Ascending aorta (tissue), 2 donors: ENCODE data around the gene GARIN5B. TPM values are rescaled to one million over a fixed set of nuclear protein-coding genes. Genes with fewer than 3 reads are reported as not detected.
A peak's percentile ranks its signal among the peaks of the same experiment; 100 is the strongest.

Source experiments
- DNase-seq, 2 donors: peaks; one replicate each; pipeline ENCODE4 v3.0.0-alpha.2; 2019; ENCODE audit warnings: low spot score in 2 of 2
- H3K27ac ChIP-seq, 2 donors: fragments of 200-600 bp; sonication (generic); one replicate each; pipeline ENCODE4 v1.5.1; 2016 to 2017; ENCODE audit warnings: mild to moderate bottlenecking in 1 of 2
- H3K27me3 ChIP-seq: fragments of 200-600 bp; sonication (generic); one replicate; pipeline ENCODE4 v1.5.1; 2017
- H3K36me3 ChIP-seq, 2 donors: fragments of 200-600 bp; sonication (generic); one replicate each; pipeline ENCODE4 v1.5.1; 2016
- H3K4me1 ChIP-seq, 2 donors: fragments of 200-600 bp; sonication (generic); one replicate each; pipeline ENCODE4 v1.5.1; 2016 to 2017; ENCODE audit warnings: mild to moderate bottlenecking in 1 of 2
- H3K4me3 ChIP-seq, 2 donors: fragments of 200-600 bp; sonication (generic); one replicate each; pipeline ENCODE4 v1.5.1; 2016 to 2017; ENCODE audit warnings: mild to moderate bottlenecking in 1 of 2
- H3K9me3 ChIP-seq, 2 donors: fragments of 200-600 bp; sonication (generic); one replicate each; pipeline ENCODE4 v1.5.1; 2016
- CTCF ChIP-seq, 3 experiments: fragments of 200-600 bp in 2 of 3; fragments of 450-650 bp in 1 of 3; sonication (generic) in 2 of 3; IDR thresholded peaks; one replicate each; pipeline ENCODE4 v1.5.1; 2016 to 2019; ENCODE audit warnings: antibody characterized with exemption in 3 of 3, mild to moderate bottlenecking in 1 of 3, moderate library complexity in 1 of 3
- intact Hi-C: fragments of 100-400 bp; cut with DNase I; formaldehyde crosslinking; loops from one replicate; pipeline ENCODE4 v1.15.1; 2023
- total RNA-seq: library from RNA; depleted of rRNA; stranded (reverse); fragments of >200 nt; gene quantifications from one replicate; pipeline ENCODE4 v1.1.0, GENCODE V29; 2016

GARIN5B gene
- total RNA-seq, 1 donor from 2014 or later, result not detected

- Histone ChIP-seq H3K4me3 (peak within 1 kb of the TSS; percentile 68 to 91), H3K9me3 (no peaks in the 10 kb centered on the region), H3K27me3 (no peaks in the 10 kb centered on the region), H3K36me3 (peaks cover 28 to 32% of the 10 kb centered on the region in 2 donors), H3K27ac (peak within 1 kb of the TSS; percentile 92 to 93), H3K4me1 (peaks cover 11 to 39% of the 10 kb centered on the region in 2 donors)
- no peak for TF ChIP-seq CTCF (IDR thresholded peaks at IDR 0.05)
- peak; percentile 92 to 99 for DNase-seq
- intact Hi-C loops, result loop anchor here (1.0 to 10.0 kb wide), 8 partner anchors 21 to 261 kb away; partner anchors contain the start of genes CCDC106, HSPBP1, ISOC2 and KMT5C
Observed at GRCh38 chr19:55385724-55386492, 22.8 kb upstream of the GARIN5B start, which contains the start of gene RPL28. TSS of gene RPL28 (plus strand) at chr19:55385932. CDS start at chr19:55386358, 426 bp downstream.

- Histone ChIP-seq H3K9me3 (no peaks in the 10 kb centered on the region), H3K27me3 (no peaks in the 10 kb centered on the region), H3K27ac (peak overlapping the region; percentile 92 to 93), H3K36me3 (peaks cover 25 to 27% of the 10 kb centered on the region in 2 donors), H3K4me1 (peaks cover 11 to 39% of the 10 kb centered on the region in 2 donors), H3K4me3 (peak overlapping the region; percentile 68 to 91)
- no peak for TF ChIP-seq CTCF (IDR thresholded peaks at IDR 0.05)
- intact Hi-C loops, result loop anchor here (1.0 to 10.0 kb wide), 7 partner anchors 46 to 262 kb away; partner anchors contain the start of genes CCDC106, HSPBP1, ISOC2 and KMT5C
- peak; percentile 89 to 98 for DNase-seq
Observed at GRCh38 chr19:55384920-55385723, 22.1 kb upstream of the GARIN5B start.

GRCh38 chr19:55384131-55384919 lies 21.3 kb upstream of the GARIN5B start, which contains the start of gene TMEM238:
TSS of gene TMEM238 (minus strand) at chr19:55384292. CDS start at chr19:55384259, 33 bp downstream.
- Histone ChIP-seq H3K4me3 (peak within 1 kb of the TSS; percentile 68 to 91), H3K36me3 (peaks cover 20 to 23% of the 10 kb centered on the region in 2 donors), H3K27me3 (no peaks in the 10 kb centered on the region), H3K27ac (peak within 1 kb of the TSS; percentile 92 to 93), H3K4me1 (peaks cover 11 to 39% of the 10 kb centered on the region in 2 donors), H3K9me3 (no peaks in the 10 kb centered on the region)
- DNase-seq, result no peak
- intact Hi-C loops, result loop anchor here (2.0 to 10.0 kb wide), 3 partner anchors 76 to 200 kb away; partner anchors contain the start of genes ISOC2 and ZNF579
- peak in 1 of 3 experiments; percentile 2 for TF ChIP-seq CTCF (IDR thresholded peaks at IDR 0.05)

- DNase-seq, result peak in 1 of 2 donors; percentile 78
- intact Hi-C loops, result loop anchor here (2.0 to 10.0 kb wide), 3 partner anchors 77 to 201 kb away; partner anchors contain the start of genes ISOC2 and ZNF579
Observed at GRCh38 chr19:55383279-55384130, 20.4 kb upstream of the GARIN5B start.

More at GRCh38 chr19:55383279-55384130, 20.4 kb upstream of the GARIN5B start:
- peak overlapping the region; percentile 42 to 92 for H3K27ac ChIP-seq
- no peaks in the 10 kb centered on the region for H3K9me3 ChIP-seq
- peak in 2 of 3 experiments; percentile 17 to 27 for TF ChIP-seq CTCF (IDR thresholded peaks at IDR 0.05)
- H3K36me3 ChIP-seq, result peaks cover 12 to 15% of the 10 kb centered on the region in 2 donors
- peaks cover 11 to 35% of the 10 kb centered on the region in 2 donors for H3K4me1 ChIP-seq
- no peaks in the 10 kb centered on the region for H3K27me3 ChIP-seq
- peak overlapping the region; percentile 48 to 68 for H3K4me3 ChIP-seq
